Natural killer cell (primary cell): Measurements from ENCODE around the gene EGLN2. TPM values are rescaled to one million over a fixed set of nuclear protein-coding genes. Genes with fewer than 3 reads are reported as not detected.
"Not testable (repeated sequence)": the region's sequence is repeated elsewhere in the genome, so short reads cannot be mapped to it uniquely, and the experiment has no call there.

Source experiments
- ATAC-seq, 3 donors: fragments of 150-1000 bp in 2 of 3; fragments of 200-7000 bp in 1 of 3; cut with Tn5 transposase; 1 replicate in 1 of 3; 2 replicates in 2 of 3; pipeline ENCODE4 v1.10.0; 2021; ENCODE audit warnings: mild to moderate bottlenecking in 2 of 3, moderate library complexity in 2 of 3
- DNase-seq, 2 donors: peaks; one replicate each; pipeline versions ENCODE4 v3.0.0 to v3.0.0-alpha.2; 2013 to 2021; ENCODE audit warnings: mixed read lengths in 1 of 2
- H3K27ac ChIP-seq: one replicate; pipeline ENCODE4 v1.5.1; 2013; ENCODE audit warnings: mild to moderate bottlenecking, low read length
- H3K27me3 ChIP-seq: one replicate; pipeline ENCODE4 v1.6.1; 2013; ENCODE audit warnings: low read length; ENCODE audit not compliant: control insufficient read depth, insufficient read depth
- H3K36me3 ChIP-seq: one replicate; pipeline ENCODE4 v1.6.1; 2013; ENCODE audit warnings: low read length; ENCODE audit not compliant: control insufficient read depth, insufficient read depth
- H3K4me1 ChIP-seq: one replicate; pipeline ENCODE4 v1.6.1; 2013; ENCODE audit warnings: low read length; ENCODE audit not compliant: control insufficient read depth, insufficient read depth
- H3K4me3 ChIP-seq: one replicate; pipeline ENCODE4 v1.5.1; 2013; ENCODE audit warnings: low read length
- H3K9me3 ChIP-seq: one replicate; pipeline ENCODE4 v1.6.1; 2013; ENCODE audit warnings: low read length; ENCODE audit not compliant: control insufficient read depth, insufficient read depth
- H3K27ac Mint-ChIP-seq, 2 donors: one replicate each; pipeline ENCODE4 v1.8.0; 2022; ENCODE audit warnings: mild to moderate bottlenecking in 2 of 2, mixed read lengths in 2 of 2, moderate library complexity in 1 of 2
- H3K27me3 Mint-ChIP-seq, 2 donors: one replicate each; pipeline ENCODE4 v1.8.0; 2022; ENCODE audit warnings: low read depth in 2 of 2, mixed read lengths in 2 of 2
- H3K36me3 Mint-ChIP-seq: one replicate; pipeline ENCODE4 v1.8.0; 2022; ENCODE audit warnings: mixed read lengths
- H3K4me1 Mint-ChIP-seq, 2 donors: one replicate each; pipeline ENCODE4 v1.8.0; 2022; ENCODE audit warnings: mixed read lengths in 2 of 2
- H3K4me3 Mint-ChIP-seq: one replicate; pipeline ENCODE4 v1.8.0; 2022; ENCODE audit warnings: mild to moderate bottlenecking, moderate library complexity, mixed read lengths
- H3K9me3 Mint-ChIP-seq, 2 donors: one replicate each; pipeline ENCODE4 v1.8.0; 2022; ENCODE audit warnings: mixed read lengths in 2 of 2
- CTCF ChIP-seq: fragments of 200-600 bp; IDR thresholded peaks from one replicate; pipeline ENCODE4 v1.8.0; 2022; ENCODE audit warnings: antibody characterized with exemption
- WGBS: methylation state at CpG from one replicate; pipeline ENCODE4 v1.1.7; 2013; ENCODE audit warnings: missing lambda C conversion rate; ENCODE audit not compliant: insufficient coverage; 5-methylcytosine and 5-hydroxymethylcytosine counted together
- intact Hi-C: fragments of 100-400 bp; cut with micrococcal nuclease; formaldehyde crosslinking; loops from one replicate; pipeline ENCODE4 v1.14.2; 2022
- total RNA-seq, 4 donors: library from RNA; stranded (reverse); fragments of 120-200 nt in 1 of 4; gene quantifications; one replicate each; pipeline versions ENCODE4 v1.2.3 to v1.2.4, GENCODE V29; 2013 to 2022

The EGLN2 gene
- total RNA-seq, 3 donors from 2014 or later (not counting 1 experiment from before 2014, with no cell fraction given): 104 to 156 (median 151) TPM

- DNase-seq: no peak
- no peaks in the 10 kb centered on the region for H3K9me3 ChIP-seq
- peaks cover 36% of the 10 kb centered on the region for H3K4me1 ChIP-seq
- no peak overlapping the region for H3K4me3 Mint-ChIP-seq
- peak overlapping the region in 1 of 2 donors; percentile 67 for H3K27ac Mint-ChIP-seq
- H3K27ac ChIP-seq: no peak overlapping the region
- intact Hi-C loops: no loop called here
- no peaks in the 10 kb centered on the region for H3K27me3 Mint-ChIP-seq
- peaks cover 8% of the 10 kb centered on the region for H3K36me3 Mint-ChIP-seq
- TF ChIP-seq CTCF: no peak
- 72% methylated on average over 5 of the region's 5 CpGs for WGBS
- peaks cover 9 to 32% of the 10 kb centered on the region in 2 donors for H3K4me1 Mint-ChIP-seq
- H3K36me3 ChIP-seq: peaks cover 22% of the 10 kb centered on the region
- H3K27me3 ChIP-seq: no peaks in the 10 kb centered on the region
- peak in 1 of 3 donors; percentile 52 for ATAC-seq
- H3K9me3 Mint-ChIP-seq: no peaks in the 10 kb centered on the region
- H3K4me3 ChIP-seq: no peak overlapping the region
Observed at GRCh38 chr19:40768869-40769268, 30.1 kb upstream of the EGLN2 start.

DNA sequence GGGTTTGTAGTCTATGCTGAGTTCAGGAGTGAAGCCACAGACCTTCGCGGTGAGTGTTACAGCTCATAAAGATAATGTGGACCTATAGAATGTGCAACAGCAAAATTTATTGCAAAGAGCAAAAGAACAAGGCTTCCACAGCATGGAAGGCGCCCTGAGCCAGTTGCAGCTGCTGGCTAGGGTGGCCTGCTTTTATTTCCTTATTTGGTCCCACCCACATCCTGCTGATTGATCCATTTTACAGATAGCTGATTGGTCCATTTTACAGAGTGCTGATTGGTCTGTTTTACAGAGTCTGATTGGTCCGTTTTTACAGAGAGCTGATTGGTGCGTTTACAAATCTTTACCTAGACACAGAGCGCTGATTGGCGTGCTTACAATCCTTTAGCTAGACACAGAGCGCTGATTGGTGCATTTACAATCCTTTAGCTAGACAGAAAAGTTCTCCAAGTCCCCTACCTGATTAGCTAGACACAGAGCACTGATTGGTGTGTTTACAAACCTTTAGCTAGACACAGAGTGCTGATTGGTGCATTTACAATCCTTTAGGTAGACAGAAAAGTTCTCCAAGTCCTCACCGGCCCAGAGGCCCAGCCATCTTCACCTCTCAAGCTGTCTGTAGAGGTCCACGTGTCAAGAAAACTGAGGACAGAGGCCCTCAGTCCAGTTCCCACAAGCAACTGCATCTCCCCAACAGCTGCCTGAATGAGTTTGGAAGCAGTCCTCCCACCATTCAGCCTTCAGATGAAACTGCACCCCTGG, 27.7 kb upstream of the EGLN2 start:
- not testable (repeated sequence) for H3K4me3 Mint-ChIP-seq, H3K27me3 Mint-ChIP-seq, H3K36me3 ChIP-seq, ATAC-seq, H3K9me3 ChIP-seq, H3K27me3 ChIP-seq, H3K36me3 Mint-ChIP-seq, H3K27ac ChIP-seq, H3K4me3 ChIP-seq, H3K9me3 Mint-ChIP-seq
- DNase-seq: peak in 1 of 2 donors; percentile 32
- 95% methylated on average over 10 of the region's 10 CpGs for WGBS
- intact Hi-C loops: loop anchor here (10.0 kb wide), 1 partner anchor 306 kb away; the partner anchor contains the start of genes BLVRB and SPTBN4
- peaks cover 18% of the 10 kb centered on the region for H3K4me1 ChIP-seq
- H3K27ac Mint-ChIP-seq: peak overlapping the region in 1 of 2 donors; percentile 8
- H3K4me1 Mint-ChIP-seq: peaks cover 6 to 15% of the 10 kb centered on the region in 2 donors

DNA sequence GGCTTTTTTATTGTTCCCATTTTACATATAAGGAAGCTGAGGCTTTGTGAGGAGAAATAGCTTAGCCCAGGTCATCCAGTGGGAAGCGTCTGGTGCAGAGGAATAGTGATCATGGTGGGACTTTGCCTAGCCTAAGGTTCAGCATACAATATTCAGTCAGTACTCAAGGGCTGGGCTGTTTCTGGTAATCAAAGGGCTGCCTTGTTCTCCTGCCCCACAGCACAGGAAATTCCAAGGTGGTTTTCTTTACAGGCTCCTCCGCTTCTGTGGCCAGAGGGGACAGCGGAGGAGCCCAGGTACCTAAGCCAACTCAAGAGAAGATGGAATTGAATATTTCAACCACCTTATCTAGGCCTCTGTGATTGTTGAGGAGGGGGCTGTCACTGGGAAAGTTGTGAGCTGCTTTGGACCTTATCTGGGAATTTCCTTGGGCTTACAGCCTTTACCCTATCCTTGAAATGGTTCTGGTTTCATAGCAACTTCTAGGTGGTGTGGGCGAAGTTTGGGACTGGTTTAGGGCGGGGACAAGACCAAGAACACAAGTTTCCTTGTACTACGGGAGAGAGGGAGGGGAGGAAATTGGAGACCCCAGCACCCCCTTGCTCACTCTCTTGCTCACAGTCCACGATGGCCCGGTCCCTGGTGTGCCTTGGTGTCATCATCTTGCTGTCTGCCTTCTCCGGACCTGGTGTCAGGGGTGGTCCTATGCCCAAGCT, 23.9 kb upstream of the EGLN2 start, which contains the start of gene MIA:
Gene MIA, plus strand, starts transcription at position 606 of the 716 bp plus-strand sequence. Its CDS starts 22 bp downstream, at position 628.
- DNase-seq (no peak), ATAC-seq (no peak)
- Mint-ChIP-seq H3K9me3 (no peaks in the 10 kb centered on the region), H3K4me3 (no peak within 1 kb of the TSS), H3K27me3 (no peaks in the 10 kb centered on the region), H3K4me1 (peaks cover 35 to 40% of the 10 kb centered on the region in 2 donors), H3K36me3 (no peaks in the 10 kb centered on the region), H3K27ac (peak within 1 kb of the TSS; percentile 95 to 96)
- no peaks in the 10 kb centered on the region for H3K27me3 ChIP-seq
- peaks cover 29% of the 10 kb centered on the region for H3K4me1 ChIP-seq
- no peak within 1 kb of the TSS for H3K27ac ChIP-seq
- TF ChIP-seq CTCF: no peak
- no peaks in the 10 kb centered on the region for H3K36me3 ChIP-seq
- no peaks in the 10 kb centered on the region for H3K9me3 ChIP-seq
- H3K4me3 ChIP-seq: no peak within 1 kb of the TSS
- 88% methylated on average over 9 of the region's 9 CpGs for WGBS
- intact Hi-C loops: loop anchor here (5.0 to 10.0 kb wide), 3 partner anchors 42 to 310 kb away; partner anchors contain the start of genes BLVRB and SPTBN4

GRCh38 chr19:40775632-40776022, 23.4 kb upstream of the EGLN2 start:
- no peaks in the 10 kb centered on the region for H3K36me3 ChIP-seq
- 98% methylated on average over 7 of the region's 10 CpGs for WGBS
- DNase-seq: no peak
- Mint-ChIP-seq H3K27me3 (no peaks in the 10 kb centered on the region), H3K4me3 (no peak overlapping the region), H3K36me3 (no peaks in the 10 kb centered on the region), H3K27ac (no peak overlapping the region), H3K4me1 (peaks cover 41 to 42% of the 10 kb centered on the region in 2 donors), H3K9me3 (no peaks in the 10 kb centered on the region)
- no peak for ATAC-seq
- H3K4me3 ChIP-seq: no peak overlapping the region
- H3K4me1 ChIP-seq: peaks cover 31% of the 10 kb centered on the region
- no peak for TF ChIP-seq CTCF
- H3K9me3 ChIP-seq: no peaks in the 10 kb centered on the region
- intact Hi-C loops: loop anchor here (5.0 to 10.0 kb wide), 3 partner anchors 42 to 311 kb away; partner anchors contain the start of genes BLVRB and SPTBN4
- H3K27ac ChIP-seq: no peak overlapping the region
- H3K27me3 ChIP-seq: no peaks in the 10 kb centered on the region
